A204.1 (cell line): ENCODE data around the gene ZNF335.
"Not testable (repeated sequence)": the region's sequence is repeated elsewhere in the genome, so short reads cannot be mapped to it uniquely, and the experiment has no call there.

ENCODE experiments used
- FAIRE-seq: peaks from 2 replicates; lab custom pipeline; 2012; peaks lifted over from hg19 to GRCh38; lab: Jason Lieb, UNC

ZNF335 gene

DNA sequence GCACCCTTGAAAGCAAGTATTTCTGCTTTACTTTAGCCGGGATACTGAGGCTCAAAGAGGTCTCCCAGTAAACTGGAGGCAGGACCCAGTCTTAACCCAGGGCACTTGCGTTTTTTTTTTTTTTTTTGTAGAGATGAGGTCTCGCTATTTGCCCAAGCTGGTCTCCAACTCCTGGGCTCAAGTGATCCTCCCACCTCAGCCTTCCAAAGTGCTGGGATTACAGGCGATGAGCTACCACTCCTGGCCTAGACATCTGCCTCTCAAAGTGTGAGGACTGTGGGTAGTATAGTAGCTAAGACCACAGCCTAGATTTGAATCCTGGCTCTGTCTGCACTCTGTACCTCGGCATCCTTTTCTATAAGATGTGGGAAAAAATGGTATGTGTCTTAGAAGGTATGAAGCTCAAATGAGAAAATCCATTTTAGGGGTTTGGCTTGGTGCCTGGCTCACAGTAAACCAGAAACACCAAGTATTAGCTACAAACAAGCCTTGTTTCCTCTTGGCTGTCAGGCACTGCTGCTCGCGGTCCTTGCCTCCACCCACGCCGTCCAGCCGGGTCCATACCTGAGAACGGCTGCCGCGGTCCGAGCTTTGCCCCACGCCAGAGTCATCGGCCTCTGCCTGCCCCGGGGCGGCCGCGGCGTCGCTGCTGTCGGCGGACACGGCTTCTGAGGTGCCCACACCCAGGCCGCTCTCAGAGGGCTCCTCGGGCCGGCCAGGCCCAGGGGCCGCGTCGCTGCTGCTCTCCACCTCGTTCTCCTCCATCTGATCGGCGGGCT, 1.2 kb downstream of the ZNF335 start:
- FAIRE-seq = no peak

DNA sequence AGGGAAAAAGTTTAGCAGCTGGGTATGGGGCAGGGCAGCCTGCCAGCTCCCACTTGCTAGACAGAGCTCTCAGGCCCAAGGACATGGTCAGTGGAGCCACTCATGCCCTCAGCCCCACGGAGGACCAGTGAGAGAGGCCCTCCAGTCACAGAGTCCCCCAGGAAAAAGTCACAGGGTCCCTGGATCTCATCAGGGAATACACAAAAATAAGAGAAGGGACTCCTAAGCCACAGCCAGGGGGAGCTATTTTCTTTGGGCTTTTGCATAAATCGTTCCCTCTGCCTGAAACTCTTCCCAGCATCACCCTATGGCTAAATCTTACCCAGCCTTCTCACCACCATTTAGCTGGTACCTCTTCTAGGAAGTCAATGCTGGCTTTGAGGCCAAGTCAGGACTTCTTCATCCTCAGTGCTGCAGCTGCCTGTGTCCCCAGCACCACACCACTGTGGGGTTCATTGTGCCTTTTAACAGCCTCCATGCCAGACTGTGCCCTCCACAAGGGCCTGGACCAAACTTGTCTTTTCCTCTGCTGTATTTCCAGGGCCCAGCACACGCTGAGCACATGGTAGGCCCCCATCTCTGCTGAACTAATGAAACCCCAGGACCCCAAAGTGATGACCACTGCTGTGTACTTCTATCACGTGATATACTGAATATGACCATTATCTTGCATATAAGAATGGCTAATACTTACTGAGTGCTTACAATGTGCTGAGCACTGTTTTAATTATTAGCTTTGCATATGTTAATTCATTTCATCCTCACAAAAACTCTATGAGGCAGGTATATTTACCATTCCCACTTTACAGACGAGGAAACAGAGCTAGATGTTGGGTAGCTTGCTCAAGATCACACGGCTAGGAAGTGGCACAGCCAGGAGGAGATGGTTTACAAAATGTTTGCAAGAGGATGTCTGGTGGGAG, 2.0 kb downstream of the ZNF335 start:
- no peak for FAIRE-seq

DNA sequence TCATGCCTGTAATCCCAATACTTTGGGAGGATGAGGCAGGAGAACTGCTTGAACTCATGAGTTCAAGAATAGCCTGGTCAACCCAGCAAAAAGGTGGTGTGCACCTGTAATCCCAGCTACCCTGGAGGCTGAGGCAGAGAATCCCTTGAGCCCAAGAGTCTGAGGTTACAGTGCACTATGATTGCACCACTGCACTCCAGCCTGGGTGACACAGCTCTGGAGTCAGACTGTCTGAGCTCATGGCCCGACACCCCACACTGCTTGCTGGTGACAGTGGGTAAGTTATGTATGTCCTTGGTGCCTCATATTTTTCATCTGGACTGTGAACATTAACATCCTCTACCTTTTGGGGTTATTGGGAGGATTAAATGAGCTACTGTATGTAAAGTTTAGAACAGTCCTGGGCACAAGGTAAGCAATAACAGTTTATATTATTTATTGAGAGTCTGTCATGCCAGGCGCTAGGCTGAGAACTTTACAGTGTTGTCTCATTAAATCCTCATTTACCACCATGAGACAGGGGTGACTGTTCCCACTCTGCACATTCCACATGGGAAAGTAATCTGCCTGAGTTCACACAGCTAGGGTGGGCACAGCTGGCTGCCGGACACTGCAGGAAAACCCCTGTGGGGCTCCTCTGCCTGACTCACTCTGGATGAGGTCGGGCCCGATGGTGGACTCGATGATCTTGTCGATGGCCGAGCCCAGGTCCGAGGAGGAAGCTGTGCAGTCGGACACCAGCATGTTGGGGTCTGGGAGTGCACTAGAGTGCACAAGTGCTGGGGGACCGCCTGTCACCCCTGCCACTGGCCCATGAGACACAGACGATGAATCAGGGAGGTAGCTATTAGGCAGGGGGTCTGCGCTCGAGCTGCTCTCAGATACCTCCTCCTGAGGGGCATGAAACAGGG, 2.9 kb downstream of the ZNF335 start:
- no peak for FAIRE-seq

DNA sequence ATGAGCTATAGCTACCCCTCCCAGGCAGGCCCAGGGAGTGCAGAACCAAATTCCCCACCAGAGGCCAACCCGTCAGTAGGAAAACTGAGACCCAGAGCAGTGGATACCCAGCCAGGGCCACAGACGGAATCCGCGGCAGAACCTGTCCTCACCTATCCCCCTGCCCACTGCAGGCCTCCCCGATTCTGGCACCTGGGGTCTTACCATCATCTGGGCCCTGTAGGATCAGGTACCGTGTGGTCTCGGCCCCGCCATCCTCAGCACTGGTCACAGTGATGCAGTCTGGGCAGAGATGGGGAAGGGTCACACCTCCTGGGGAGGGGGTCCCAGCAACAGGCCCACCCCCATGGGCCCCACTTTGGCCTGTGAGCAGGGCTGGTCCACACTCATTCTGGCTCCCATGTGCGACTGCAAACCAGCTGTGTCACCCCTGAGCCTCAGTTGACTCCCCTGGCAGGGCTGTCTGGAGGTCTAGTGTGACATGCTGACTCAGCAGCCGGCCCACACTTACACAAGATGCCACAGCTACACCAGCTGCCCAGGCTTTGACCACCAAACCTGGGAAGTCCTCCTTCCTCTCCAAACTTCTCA, 3.8 kb downstream of the ZNF335 start:
- no peak for FAIRE-seq

DNA sequence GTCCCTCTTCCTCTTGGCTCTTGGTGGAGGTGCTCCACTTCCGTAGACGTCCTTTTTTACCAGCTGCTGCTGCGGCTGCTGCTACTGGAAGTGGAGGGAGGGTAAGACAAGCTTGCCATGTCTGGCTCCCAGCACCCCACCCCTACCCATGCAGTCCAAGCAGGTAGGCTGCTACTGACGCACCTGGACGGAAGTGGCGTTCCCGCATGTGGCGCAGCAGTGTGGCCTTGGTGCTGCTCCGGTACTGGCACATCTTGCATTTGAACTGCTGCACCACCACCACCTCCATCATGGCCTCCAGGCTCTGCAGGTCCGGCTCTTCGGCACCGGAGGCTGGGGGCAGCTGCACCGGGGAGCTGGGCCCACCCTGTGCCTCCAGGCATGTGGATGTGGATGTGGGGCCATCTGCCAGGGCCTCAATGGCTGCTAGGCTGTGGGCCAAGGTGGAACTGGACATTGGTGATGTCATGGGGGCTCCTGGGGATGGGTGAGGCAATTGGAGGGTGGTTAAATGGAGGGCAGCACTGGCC, 4.4 kb downstream of the ZNF335 start:
- FAIRE-seq = no peak

DNA sequence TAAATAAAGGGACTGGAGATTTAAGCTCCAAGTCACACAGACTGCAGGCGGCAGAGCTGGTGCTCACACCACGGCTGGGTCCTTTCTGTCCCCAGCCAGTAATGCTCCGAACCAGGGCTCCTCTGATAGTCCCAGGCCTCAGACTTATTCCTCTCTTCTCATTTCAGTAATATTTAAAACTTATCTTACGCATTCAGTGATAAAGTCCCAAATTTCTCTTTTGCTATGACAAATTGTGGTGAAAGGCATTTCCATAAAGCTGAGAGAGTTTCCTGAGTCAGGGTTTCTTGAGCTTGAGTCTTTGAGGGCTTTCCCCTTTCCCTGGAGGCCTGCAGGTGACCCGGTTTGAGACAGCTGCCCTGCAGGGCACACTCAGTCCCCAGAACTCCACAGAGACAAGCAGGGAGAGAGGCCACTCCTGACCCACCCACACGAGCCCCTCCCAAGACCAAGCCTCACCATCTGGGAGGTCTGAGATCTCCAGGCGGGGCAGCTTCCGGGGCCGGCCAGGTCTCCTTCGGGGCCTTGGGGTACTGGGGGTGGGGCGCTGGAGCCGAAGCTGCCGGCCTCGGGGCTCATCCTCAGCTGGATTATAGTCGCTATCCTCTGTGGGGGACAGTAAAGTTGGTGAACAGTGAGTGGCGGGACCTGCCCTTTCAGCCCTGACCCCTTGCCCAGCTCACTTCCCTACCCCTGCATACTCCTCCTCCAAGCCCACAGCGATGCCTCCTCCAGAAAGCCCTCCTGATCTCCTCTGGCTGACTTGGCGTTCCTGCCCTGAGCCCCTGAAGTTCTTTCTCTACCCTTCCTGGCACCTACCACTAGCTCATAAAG, 6.6 kb downstream of the ZNF335 start:
- no peak for FAIRE-seq

DNA sequence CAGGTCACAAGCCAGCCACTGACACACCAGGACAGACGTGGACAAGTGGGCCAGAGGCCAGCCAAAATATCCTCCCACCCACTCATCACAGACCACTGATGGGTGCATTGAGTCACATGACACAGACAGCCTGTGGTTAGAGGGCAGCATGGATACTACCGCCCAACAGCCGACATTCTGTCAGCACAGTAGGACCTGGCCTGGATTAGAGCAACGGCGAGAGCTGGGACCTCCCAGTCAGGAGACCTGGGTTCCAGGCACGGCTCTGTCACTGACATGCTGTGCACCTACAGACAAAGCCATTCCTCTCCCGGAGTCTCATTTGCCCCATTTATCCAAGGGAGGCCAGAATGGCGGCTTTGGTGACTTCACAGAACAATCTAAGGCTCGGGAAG, 8.0 kb downstream of the ZNF335 start:
- FAIRE-seq = no peak

DNA sequence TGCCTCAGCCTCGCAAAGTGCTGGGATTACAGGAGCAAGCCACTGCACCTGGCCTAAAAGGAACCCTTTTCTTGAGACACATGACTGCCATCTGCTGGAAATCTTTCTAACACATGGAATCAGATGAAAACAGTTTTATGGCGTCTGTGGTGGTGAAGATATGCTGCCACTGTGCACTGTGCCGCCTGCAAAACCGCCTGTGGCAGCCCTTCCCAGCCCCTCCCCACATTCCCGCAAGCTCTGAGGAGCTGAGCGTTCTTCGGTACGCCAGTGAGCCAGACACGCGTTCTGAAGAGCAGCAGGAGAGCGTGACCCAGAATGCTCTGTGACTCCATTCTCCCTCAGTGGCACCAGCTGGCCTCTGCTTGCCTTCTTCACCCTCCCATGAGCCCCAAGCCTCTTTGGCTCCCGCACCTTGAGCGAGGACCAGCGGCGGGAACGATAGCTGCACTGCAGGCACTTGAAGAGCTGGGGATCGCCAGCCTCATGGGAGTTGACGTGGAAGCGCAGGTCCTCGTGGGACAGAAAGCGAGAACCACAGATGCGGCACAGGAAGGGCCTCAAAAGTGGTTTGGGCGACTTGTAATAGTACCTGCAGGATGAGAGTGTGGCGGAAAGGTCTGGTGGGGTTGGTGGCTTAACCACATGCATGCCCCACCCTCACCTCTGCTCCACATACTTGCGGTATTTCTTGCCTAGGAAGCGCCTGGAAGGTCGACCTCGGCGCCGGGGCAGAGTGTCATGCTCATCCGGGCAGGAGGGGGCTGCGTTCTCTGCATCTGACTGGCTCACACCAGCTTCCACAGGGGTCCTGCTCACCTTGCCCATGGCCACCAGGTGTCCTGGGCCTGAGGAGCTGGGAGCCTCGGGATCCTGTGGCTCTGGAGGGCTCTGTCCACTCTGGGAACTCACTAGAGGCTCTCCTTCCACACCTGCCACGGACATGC, 8.7 kb downstream of the ZNF335 start:
- no peak for FAIRE-seq

DNA sequence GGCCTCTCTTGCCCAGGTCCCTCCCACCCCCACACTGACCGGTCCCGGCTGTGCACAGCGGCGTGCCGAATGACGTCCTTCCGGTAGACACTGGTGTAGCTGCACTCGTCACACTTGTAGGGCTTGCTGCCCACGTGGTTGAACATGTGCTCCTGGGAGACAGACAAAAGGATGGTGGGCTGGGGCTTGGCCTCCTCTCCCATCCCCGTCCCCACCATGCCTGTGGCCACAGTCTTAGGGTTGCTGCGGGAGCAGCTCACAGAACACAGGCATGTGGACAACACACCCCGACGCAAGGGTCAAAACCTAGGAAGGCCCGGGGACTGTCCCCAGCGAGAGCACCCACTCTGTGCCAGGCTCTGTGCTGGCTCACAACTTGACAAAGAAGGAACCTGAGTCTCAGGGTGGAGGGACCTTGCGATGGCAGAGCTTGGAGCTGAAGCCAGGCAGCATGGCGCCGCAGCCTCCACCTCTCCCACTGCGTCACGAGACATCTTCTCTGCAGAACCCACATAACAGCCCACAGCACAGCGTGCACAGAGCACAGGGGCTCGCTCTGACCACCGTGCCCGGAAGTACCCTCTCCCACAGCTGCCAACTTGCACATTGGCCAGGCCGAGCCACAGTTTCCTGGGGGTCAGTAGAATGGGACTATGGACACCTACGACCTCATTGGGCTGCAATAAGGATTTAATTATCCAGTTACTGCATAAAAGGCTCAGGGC, 9.8 kb downstream of the ZNF335 start:
- no peak for FAIRE-seq

DNA sequence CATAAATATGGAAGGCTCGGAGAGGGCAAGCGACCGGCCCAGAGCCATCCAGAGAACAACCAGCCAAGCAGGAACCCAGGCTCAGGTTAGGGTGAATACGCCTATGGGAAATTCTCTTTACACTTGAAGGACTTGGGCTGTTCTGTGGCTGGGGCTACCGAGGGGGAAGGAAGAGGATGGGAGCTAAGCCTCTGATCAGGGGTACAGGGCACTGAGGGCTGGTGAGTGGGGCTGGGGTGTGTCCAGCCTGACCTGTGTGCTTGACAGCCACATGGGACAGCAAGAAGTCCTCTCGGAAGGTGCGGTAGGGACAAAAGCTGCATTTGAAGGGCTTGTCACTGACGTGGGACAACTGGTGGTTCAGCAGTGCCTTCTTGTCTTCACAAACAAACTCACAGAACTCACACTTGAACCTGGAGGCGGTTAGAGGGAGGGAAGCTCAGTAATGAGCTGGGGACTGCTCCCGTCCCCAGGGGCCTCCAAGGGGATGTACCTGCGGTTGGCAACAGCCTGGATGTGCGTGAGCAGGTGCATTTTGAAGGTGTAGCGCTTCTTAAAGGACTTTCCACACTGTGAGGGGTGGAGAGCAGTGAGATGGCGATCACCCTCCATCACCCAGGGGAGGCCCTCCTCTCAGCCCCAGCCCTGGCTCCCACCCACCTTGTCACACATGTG, 11.9 kb downstream of the ZNF335 start:
- no peak for FAIRE-seq

DNA sequence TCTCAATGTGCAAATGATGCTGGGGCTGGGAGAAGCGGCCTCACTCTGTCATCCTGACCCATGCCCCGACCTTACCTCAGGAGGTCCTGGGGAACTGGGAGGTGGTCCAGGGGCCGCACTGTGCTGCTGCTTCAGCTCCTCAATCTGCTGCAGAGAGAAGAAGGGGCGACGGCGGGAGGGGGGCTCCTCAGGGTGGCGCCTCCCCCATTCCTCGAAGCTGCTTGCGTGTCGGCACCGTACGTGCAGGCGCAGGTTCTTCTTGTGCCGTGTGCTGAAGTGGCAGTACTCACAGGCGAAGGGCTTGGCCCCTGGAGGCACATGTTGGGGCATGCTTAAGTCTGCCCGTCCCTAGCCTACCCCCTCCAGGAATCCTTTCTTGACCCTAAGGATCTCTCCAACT, 12.9 kb downstream of the ZNF335 start:
- no peak for FAIRE-seq

DNA sequence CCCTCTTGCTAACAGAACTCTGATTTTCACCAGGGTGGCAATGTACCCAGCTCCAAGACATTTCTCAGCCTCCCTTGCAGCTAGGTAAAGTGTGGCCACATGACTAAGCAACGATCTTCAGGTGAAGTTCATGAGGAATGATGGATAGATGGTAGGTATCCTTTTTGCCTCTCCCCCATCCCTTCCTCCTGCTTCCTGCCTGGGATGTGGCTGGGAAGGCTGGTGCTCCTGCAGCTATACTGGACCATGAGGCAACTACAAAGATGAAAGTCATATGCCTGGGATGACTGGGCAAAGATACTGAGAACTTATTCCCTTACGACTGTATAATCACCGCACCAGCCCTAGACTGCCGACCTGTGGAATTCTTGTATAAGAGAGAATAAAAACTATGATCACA, 13.4 kb downstream of the ZNF335 start:
- FAIRE-seq = no peak

DNA sequence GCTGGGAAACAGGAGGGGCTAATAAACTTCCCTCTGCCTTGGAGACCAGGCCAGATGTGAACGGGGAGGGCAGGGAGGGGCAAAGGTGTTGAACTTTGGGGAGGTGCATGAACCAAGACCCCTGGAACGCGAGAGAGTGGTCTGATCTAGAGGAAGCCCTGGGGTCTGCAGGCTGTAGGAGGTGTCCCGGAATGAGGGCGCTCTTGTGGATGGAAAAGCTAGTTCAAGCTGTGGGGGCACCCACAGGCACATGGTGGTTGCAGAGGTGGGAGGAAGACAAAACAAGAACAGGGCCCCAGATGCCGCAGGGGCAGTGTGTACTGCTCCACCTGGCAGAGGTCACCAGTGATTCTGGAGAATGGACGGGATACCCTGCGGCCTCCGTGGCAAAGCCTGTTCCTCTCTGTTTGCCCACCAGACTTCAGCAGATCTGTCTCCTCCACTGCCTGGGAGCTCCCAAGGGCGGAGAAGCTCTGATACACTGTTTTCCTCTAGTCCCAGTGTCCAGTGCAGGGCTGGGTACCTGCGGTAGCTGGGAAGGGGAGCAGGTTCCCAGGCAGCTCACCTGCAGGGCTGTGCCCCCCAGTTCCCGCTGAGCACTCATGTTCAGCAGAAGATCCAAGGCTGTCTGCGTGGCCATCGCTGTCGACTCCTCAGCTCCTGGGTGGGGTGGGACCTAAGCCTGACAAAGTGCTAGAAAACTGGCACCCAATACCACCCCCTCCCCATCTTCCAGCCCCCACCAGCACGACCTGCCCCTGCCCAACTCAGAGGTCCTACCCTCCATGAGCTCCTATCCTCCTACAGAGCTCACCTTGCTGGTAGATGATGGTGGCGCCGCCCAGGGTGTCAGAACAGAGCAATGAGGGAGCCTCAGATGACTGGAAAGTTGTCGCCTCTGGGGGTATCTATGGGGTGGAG, 14.7 kb downstream of the ZNF335 start:
- FAIRE-seq = no peak

DNA sequence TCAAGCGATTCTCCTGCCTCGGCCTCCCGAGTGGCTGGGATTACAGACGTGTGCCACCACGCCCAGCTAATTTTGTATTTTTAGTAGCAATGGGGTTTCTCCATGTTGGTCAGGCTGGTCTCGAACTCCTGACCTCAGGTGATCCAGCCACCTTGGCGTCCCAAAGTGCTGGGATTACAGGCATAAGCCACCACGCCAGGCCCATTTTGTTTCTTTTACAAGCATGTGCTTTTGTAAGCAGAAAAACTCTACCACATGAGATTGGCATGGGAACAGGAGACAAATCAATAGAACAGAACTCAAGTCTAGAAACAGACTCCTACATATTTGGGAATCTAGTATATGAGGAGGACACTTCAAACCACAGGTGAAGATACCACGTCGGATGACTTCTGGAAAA, 15.7 kb downstream of the ZNF335 start:
- not testable (repeated sequence) for FAIRE-seq

DNA sequence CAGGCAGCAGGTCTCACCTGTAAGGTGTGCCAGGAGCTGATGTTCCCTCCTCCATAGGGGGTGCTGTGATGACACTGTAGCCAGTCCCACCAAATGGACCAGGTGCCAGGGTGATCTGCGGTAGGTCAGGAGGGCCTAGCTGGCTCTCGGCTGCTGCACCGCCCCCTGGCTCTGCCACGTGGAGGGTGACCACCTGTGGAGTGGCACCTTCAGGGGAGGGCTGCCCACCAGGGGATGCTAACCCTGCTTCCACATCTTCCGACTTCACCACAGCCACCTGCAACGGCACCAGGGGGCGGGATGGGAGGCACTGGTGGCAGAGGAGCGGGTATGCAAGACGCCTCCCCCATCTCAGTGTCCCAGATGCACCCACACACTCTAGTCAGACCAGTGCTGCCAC, 18.3 kb downstream of the ZNF335 start:
- no peak for FAIRE-seq

DNA sequence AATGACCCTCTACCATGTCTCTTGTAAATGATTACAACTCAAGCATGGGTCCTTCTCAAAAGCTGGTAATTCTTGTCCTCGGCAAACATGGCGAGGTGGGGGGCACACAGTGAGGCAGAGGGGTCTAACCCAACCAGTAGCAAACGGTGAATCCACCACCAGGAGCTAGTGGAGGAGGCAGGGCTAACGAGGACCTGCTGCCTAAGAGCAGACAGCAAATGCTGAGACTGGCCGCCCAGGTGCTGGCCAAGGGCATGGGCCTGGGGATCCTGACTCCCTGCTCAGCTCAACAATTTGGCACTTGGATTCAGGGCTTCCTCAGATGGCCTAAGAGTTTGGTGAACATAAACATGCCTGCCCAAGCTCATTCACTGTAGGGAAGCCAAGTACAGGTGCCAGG, 19.1 kb downstream of the ZNF335 start:
- FAIRE-seq = no peak
